A673 (cell line): ENCODE measurements around the gene EPC1. TPM values are rescaled to one million over a fixed set of nuclear protein-coding genes. Genes with fewer than 3 reads are reported as not detected.
A peak's percentile ranks its signal among the peaks of the same experiment; 100 is the strongest.

ENCODE experiments used
- BruUV-seq: library from RNA; stranded (reverse); fragments of 400-500 nt; replicated peaks from 2 replicates; lab custom pipeline; 2021; lab: Mats Ljungman, UMichigan
- CTCF ChIA-PET: fragments of 300-600 bp; sonication (Branson Sonifier 250); formaldehyde crosslinking; loops from one replicate; lab custom pipeline; 2022; ENCODE audit warnings: antibody characterized with exemption; lab: Charles Lee
- POLR2A ChIA-PET: fragments of 300-600 bp; sonication (Branson Sonifier 250); formaldehyde crosslinking; loops from one replicate; lab custom pipeline; 2022; ENCODE audit warnings: antibody characterized with exemption; ENCODE audit not compliant: low non-redundant PET; lab: Charles Lee
- DNase-seq: peaks from one replicate; pipeline ENCODE4 v3.0.0-alpha.2; 2015; ENCODE audit warnings: low spot score
- H3K27ac ChIP-seq: fragments of 200-600 bp; sonication (generic); 2 replicates; pipeline ENCODE4 v1.5.1; 2016; ENCODE audit warnings: mixed run types, low read depth, mild to moderate bottlenecking, mixed read lengths, antibody characterized with exemption, low read length; ENCODE audit not compliant: poor library complexity, severe bottlenecking
- H3K27me3 ChIP-seq: fragments of 200-600 bp; sonication (generic); replicated peaks from 2 replicates; pipeline ENCODE4 v1.6.1; 2017; ENCODE audit warnings: mixed run types, low read depth, mild to moderate bottlenecking, mixed read lengths, antibody characterized with exemption, low read length; ENCODE audit not compliant: insufficient read depth, poor library complexity
- H3K36me3 ChIP-seq: fragments of 200-600 bp; sonication (generic); 2 replicates; pipeline ENCODE4 v1.6.1; 2016; ENCODE audit warnings: mixed run types, mild to moderate bottlenecking, mixed read lengths, antibody characterized with exemption, low read length; ENCODE audit not compliant: insufficient read depth, poor library complexity, severe bottlenecking
- H3K4me1 ChIP-seq: fragments of 200-600 bp; sonication (generic); 2 replicates; pipeline ENCODE4 v1.6.1; 2017; ENCODE audit warnings: mixed run types, mild to moderate bottlenecking, mixed read lengths, antibody characterized with exemption, low read length; ENCODE audit not compliant: insufficient read depth, poor library complexity, severe bottlenecking
- H3K4me3 ChIP-seq: fragments of 200-600 bp; sonication (generic); 2 replicates; pipeline ENCODE4 v1.5.1; 2016; ENCODE audit warnings: low read depth, mixed run types, mild to moderate bottlenecking, mixed read lengths, low read length; ENCODE audit not compliant: poor library complexity, severe bottlenecking
- H3K9me3 ChIP-seq: fragments of 200-600 bp; sonication (generic); 2 replicates; pipeline ENCODE4 v1.6.1; 2016; ENCODE audit warnings: mixed run types, low read depth, mild to moderate bottlenecking, mixed read lengths, antibody characterized with exemption, low read length; ENCODE audit not compliant: poor library complexity, severe bottlenecking
- CTCF ChIP-seq: fragments of 300-800, 200-600 bp; sonication (generic); conservative IDR thresholded peaks from 2 replicates; pipeline ENCODE4 v1.5.1; 2017; ENCODE audit warnings: low read depth, mild to moderate bottlenecking, antibody characterized with exemption, low read length, moderate library complexity, mixed read lengths
- EZH2 ChIP-seq: fragments of 200-600 bp; sonication (generic); IDR thresholded peaks from 2 replicates; pipeline ENCODE4 v1.6.1; 2017; ENCODE audit warnings: borderline replicate concordance, low read depth, mild to moderate bottlenecking, mixed read lengths, antibody characterized with exemption, low read length; ENCODE audit not compliant: poor library complexity, severe bottlenecking
- intact Hi-C: fragments of 100-400 bp; cut with micrococcal nuclease; formaldehyde crosslinking; loops from one replicate; pipeline ENCODE4 v1.10.0; 2022; ENCODE audit not compliant: unreplicated experiment
- total RNA-seq: library from RNA; stranded (reverse); gene quantifications from 2 replicates; pipeline ENCODE4 v1.2.3, GENCODE V29; 2021

EPC1 gene
- total RNA-seq, 1 experiment from 2014 or later: 75.8 TPM

DNA sequence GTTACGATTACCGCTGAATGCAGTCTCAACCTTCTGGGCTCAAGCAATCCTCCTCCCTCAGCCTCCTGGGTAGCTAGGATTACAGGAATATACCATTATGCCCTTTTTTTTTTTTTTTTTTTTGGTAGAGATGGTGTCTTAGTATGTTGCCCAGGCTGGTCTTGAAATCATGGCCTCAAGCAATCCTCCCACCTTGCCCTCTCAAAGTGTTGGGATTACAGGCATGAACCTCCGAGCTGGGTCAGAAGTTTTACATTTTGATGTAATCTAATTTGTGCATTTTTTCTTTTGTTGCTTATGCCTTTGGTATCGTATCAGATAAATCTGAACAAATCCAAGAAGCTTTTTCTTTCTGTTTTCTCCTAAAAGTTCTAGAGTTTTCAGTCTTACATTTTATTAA is 87.4 kb downstream of the EPC1 start:
- Histone ChIP-seq H3K27ac (no peak overlapping the region), H3K36me3 (no peaks in the 10 kb centered on the region), H3K27me3 (no peaks in the 10 kb centered on the region), H3K9me3 (no peaks in the 10 kb centered on the region), H3K4me3 (no peak overlapping the region), H3K4me1 (no peaks in the 10 kb centered on the region)
- BruUV-seq: no TSS peak
- intact Hi-C loops: loop anchor here (5.0 kb wide), 2 partner anchors 108 to 188 kb away; partner anchors contain the start of gene CCDC7
- ChIA-PET POLR2A (no interaction called here), CTCF (no interaction called here)
- TF ChIP-seq EZH2 (no peak), CTCF (no peak)
- DNase-seq: no peak

- H3K27ac ChIP-seq: no peak overlapping the region
- no peaks in the 10 kb centered on the region for H3K36me3 ChIP-seq
- H3K9me3 ChIP-seq: no peaks in the 10 kb centered on the region
- no peaks in the 10 kb centered on the region for H3K27me3 ChIP-seq
- H3K4me3 ChIP-seq: no peak overlapping the region
- no TSS peak for BruUV-seq
- DNase-seq: peak; percentile 73
- TF ChIP-seq CTCF: peak; percentile 94
- TF ChIP-seq EZH2: no peak
- intact Hi-C loops: loop anchor here (1.0 to 5.0 kb wide), 4 partner anchors 39 to 190 kb away; partner anchors contain the start of gene CCDC7
- ChIA-PET POLR2A (no interaction called here), CTCF (interaction anchor here (0.6 to 1.0 kb wide), 3 partner anchors 54 to 103 kb away, joined by 3 to 4 read pairs (median 3); no protein-coding TSS in a partner anchor)
- H3K4me1 ChIP-seq: peaks cover 13% of the 10 kb centered on the region
Measured at GRCh38 chr10:32256613-32257437, 90.1 kb downstream of the EPC1 start.

GRCh38 chr10:32253821-32254220 is 93.1 kb downstream of the EPC1 start:
- no peak overlapping the region for H3K27ac ChIP-seq
- intact Hi-C loops: no loop called here
- H3K4me3 ChIP-seq: no peak overlapping the region
- ChIA-PET CTCF (no interaction called here), POLR2A (no interaction called here)
- DNase-seq: no peak
- H3K36me3 ChIP-seq: no peaks in the 10 kb centered on the region
- peaks cover 20% of the 10 kb centered on the region for H3K4me1 ChIP-seq
- no peaks in the 10 kb centered on the region for H3K9me3 ChIP-seq
- H3K27me3 ChIP-seq: no peaks in the 10 kb centered on the region
- TF ChIP-seq CTCF (no peak), EZH2 (no peak)
- BruUV-seq: no TSS peak
